CD4-positive, alpha-beta T cell (primary cell): ENCODE results near the gene SHLD1. TPM values are rescaled to one million over a fixed set of nuclear protein-coding genes. Genes with fewer than 3 reads are reported as not detected.

Experiments used
- ATAC-seq: fragments of 200-7000 bp; cut with Tn5 transposase; one replicate; pipeline ENCODE4 v1.10.0; 2022; ENCODE audit warnings: mild to moderate bottlenecking; ENCODE audit not compliant: poor library complexity
- CTCF ChIA-PET: fragments of 350-600 bp; sonication (Branson Sonifier 250); formaldehyde crosslinking; loops from one replicate; lab custom pipeline; 2021; ENCODE audit warnings: antibody characterized with exemption, inconsistent platforms; lab: Charles Lee
- POLR2A ChIA-PET: fragments of 350-600 bp; sonication (Branson Sonifier 250); formaldehyde crosslinking; loops from one replicate; lab custom pipeline; 2021; ENCODE audit warnings: antibody characterized with exemption, inconsistent platforms; lab: Charles Lee
- DNase-seq, 14 experiments: peaks; one replicate each; pipeline ENCODE4 v3.0.0-alpha.2; 2013 to 2020; ENCODE audit warnings: mixed read lengths in 2 of 14
- H3K27ac ChIP-seq, 2 donors: one replicate each; pipeline versions ENCODE4 v1.5.1 to v1.7.0; 2013; ENCODE audit warnings: low read length in 2 of 2, low read depth in 1 of 2, mild to moderate bottlenecking in 1 of 2
- H3K27me3 ChIP-seq, 2 experiments: 1 replicate in 1 of 2; 2 replicates in 1 of 2; pipeline versions ENCODE4 v1.6.1 to v1.7.0; 2013; ENCODE audit warnings: low read length in 2 of 2, control low read depth in 1 of 2, mild to moderate bottlenecking in 1 of 2, moderate library complexity in 1 of 2; ENCODE audit not compliant: insufficient read depth in 2 of 2, control insufficient read depth in 1 of 2
- H3K36me3 ChIP-seq: one replicate; pipeline ENCODE4 v1.6.1; 2013; ENCODE audit warnings: low read length, control low read depth; ENCODE audit not compliant: insufficient read depth
- H3K4me1 ChIP-seq: one replicate; pipeline ENCODE4 v1.6.1; 2013; ENCODE audit warnings: low read length, control low read depth; ENCODE audit not compliant: insufficient read depth
- H3K4me3 ChIP-seq: one replicate; pipeline ENCODE4 v1.5.1; 2013; ENCODE audit warnings: mild to moderate bottlenecking, low read length, moderate library complexity
- H3K9me3 ChIP-seq, 2 experiments: 1 replicate in 1 of 2; 2 replicates in 1 of 2; pipeline versions ENCODE4 v1.6.1 to v1.7.0; 2013; ENCODE audit warnings: low read length in 2 of 2, mild to moderate bottlenecking in 2 of 2, control low read depth in 1 of 2, moderate library complexity in 1 of 2; ENCODE audit not compliant: control insufficient read depth in 1 of 2, insufficient read depth in 1 of 2
- H3K27ac Mint-ChIP-seq: one replicate; pipeline ENCODE4 v1.8.0; 2020; ENCODE audit warnings: mixed read lengths
- H3K27me3 Mint-ChIP-seq: one replicate; pipeline ENCODE4 v1.8.0; 2021; ENCODE audit warnings: mixed read lengths
- H3K36me3 Mint-ChIP-seq: one replicate; pipeline ENCODE4 v1.8.0; 2021; ENCODE audit warnings: low read depth, mixed read lengths
- H3K4me1 Mint-ChIP-seq: one replicate; pipeline ENCODE4 v1.8.0; 2021; ENCODE audit warnings: low read depth, mixed read lengths
- H3K4me3 Mint-ChIP-seq: one replicate; pipeline ENCODE4 v1.8.0; 2020; ENCODE audit warnings: mild to moderate bottlenecking, mixed read lengths
- H3K9me3 Mint-ChIP-seq: one replicate; pipeline ENCODE4 v1.8.0; 2020; ENCODE audit warnings: mixed read lengths
- intact Hi-C, 2 experiments: fragments of 100-400 bp; cut with DNase I in 1 of 2; cut with micrococcal nuclease in 1 of 2; formaldehyde crosslinking; loops; one replicate each; pipeline versions ENCODE4 v1.15.1 to v1.9.0; 2023 to 2025; cut with DNase I, micrococcal nuclease
- total RNA-seq, 174 experiments: library from RNA in 2 of 174; stranded (reverse) in 2 of 174; gene quantifications; one replicate each; pipeline ENCODE4 v1.2.3 and lab custom pipeline; 2021 to 2026
- TF ChIP-seq, protein P1 (sequence below): fragments of 200-600 bp; IDR thresholded peaks from one replicate; pipeline ENCODE4 v1.8.0; 2022; ENCODE audit warnings: antibody characterized with exemption, mild to moderate bottlenecking

SHLD1 gene
- total RNA-seq, 2 experiments from 2014 or later, result 7.0 to 7.3 TPM

DNA sequence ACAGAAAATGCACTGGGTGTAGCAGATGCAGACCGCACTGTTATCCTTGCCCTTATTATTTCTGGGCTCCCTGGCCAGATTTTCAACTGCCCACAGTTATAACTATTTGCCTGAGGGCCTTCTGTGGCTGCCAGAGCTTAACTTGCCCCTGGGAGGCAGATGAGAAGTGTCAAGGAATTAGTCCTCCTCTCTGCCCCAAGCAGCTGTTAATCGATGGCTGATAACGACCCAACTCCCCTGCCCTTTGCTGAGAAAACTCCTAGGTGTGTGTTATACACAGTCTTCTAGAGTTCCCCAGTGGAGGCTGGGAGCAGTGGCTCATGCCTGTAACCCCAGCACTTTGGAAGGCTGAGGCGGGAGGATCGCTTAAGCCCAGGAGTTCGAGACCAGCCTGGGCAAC lies 44.4 kb upstream of the SHLD1 start:
- no peaks in the 10 kb centered on the region for H3K36me3 Mint-ChIP-seq
- intact Hi-C loops, result loop anchor here in 1 of 2 experiments (5.0 kb wide), 1 partner anchor 49 kb away; no protein-coding TSS in a partner anchor
- H3K4me3 ChIP-seq, result no peak overlapping the region
- ATAC-seq (no peak), DNase-seq (no peak)
- no peaks in the 10 kb centered on the region for H3K27me3 ChIP-seq
- no peak overlapping the region for H3K4me3 Mint-ChIP-seq
- H3K4me1 Mint-ChIP-seq, result no peaks in the 10 kb centered on the region
- no peak overlapping the region for H3K27ac ChIP-seq
- ChIA-PET CTCF (no interaction called here), POLR2A (interaction anchor here (2.5 kb wide), 1 partner anchor 9 kb away, joined by 8 read pairs; no protein-coding TSS in a partner anchor)
- H3K4me1 ChIP-seq, result no peaks in the 10 kb centered on the region
- H3K27ac Mint-ChIP-seq, result no peak overlapping the region
- no peaks in the 10 kb centered on the region for H3K9me3 ChIP-seq
- no peaks in the 10 kb centered on the region for H3K27me3 Mint-ChIP-seq
- H3K9me3 Mint-ChIP-seq, result no peaks in the 10 kb centered on the region
- H3K36me3 ChIP-seq, result no peaks in the 10 kb centered on the region
- TF ChIP-seq, protein P1, sequence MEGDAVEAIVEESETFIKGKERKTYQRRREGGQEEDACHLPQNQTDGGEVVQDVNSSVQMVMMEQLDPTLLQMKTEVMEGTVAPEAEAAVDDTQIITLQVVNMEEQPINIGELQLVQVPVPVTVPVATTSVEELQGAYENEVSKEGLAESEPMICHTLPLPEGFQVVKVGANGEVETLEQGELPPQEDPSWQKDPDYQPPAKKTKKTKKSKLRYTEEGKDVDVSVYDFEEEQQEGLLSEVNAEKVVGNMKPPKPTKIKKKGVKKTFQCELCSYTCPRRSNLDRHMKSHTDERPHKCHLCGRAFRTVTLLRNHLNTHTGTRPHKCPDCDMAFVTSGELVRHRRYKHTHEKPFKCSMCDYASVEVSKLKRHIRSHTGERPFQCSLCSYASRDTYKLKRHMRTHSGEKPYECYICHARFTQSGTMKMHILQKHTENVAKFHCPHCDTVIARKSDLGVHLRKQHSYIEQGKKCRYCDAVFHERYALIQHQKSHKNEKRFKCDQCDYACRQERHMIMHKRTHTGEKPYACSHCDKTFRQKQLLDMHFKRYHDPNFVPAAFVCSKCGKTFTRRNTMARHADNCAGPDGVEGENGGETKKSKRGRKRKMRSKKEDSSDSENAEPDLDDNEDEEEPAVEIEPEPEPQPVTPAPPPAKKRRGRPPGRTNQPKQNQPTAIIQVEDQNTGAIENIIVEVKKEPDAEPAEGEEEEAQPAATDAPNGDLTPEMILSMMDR, result no peak

DNA sequence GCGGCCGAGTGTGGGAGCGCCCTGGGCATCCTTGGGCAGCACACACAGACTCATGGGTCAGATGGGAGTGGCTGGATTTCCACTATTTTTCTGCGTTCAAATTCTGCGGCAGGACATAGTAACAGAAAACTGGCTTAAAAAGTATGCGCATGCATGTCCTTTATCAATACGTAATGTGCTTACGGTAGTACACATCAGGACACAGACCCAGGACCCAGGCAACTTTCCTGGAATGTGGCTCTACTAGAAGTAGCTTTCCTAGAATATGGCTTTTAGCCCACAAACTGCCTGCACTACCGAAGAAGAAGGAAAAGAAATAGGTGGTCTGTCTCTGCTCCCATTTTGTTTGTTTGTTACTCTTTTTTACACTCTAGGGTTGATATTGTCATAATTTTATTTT lies 43.4 kb upstream of the SHLD1 start:
- Mint-ChIP-seq H3K27ac (no peak overlapping the region), H3K4me3 (no peak overlapping the region), H3K9me3 (no peaks in the 10 kb centered on the region), H3K36me3 (no peaks in the 10 kb centered on the region), H3K4me1 (no peaks in the 10 kb centered on the region), H3K27me3 (no peaks in the 10 kb centered on the region)
- POLR2A ChIA-PET, result no interaction called here
- no peaks in the 10 kb centered on the region for H3K36me3 ChIP-seq
- no peaks in the 10 kb centered on the region for H3K9me3 ChIP-seq
- intact Hi-C loops, result loop anchor here in 1 of 2 experiments (5.0 kb wide), 1 partner anchor 49 kb away; no protein-coding TSS in a partner anchor
- H3K4me3 ChIP-seq, result no peak overlapping the region
- no peak overlapping the region for H3K27ac ChIP-seq
- ATAC-seq (no peak), DNase-seq (no peak)
- TF ChIP-seq, protein P1, result no peak
- H3K27me3 ChIP-seq, result no peaks in the 10 kb centered on the region
- H3K4me1 ChIP-seq, result no peaks in the 10 kb centered on the region
- CTCF ChIA-PET, result no interaction called here

DNA sequence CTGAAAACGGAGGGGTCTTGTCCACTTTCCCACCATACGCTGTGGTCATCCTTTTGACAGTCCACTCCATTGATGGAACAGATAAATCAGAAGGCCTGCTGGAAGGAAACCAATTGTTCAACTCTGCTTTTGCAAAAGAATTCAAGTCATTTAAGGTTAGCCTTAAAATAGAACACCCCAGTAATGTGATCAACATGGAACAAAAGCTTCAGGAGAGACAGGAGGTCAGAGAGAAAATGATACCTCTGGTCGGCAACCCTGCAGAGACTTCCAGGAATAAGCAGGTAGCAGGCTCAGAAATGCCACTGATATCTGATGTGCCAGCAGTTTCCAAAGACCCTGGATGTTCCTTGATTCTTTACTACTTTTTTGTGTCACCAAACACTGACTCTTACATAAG lies 39.6 kb upstream of the SHLD1 start:
- Mint-ChIP-seq H3K36me3 (no peaks in the 10 kb centered on the region), H3K27me3 (no peaks in the 10 kb centered on the region), H3K27ac (no peak overlapping the region), H3K4me1 (peaks cover 25% of the 10 kb centered on the region), H3K9me3 (peaks cover 3% of the 10 kb centered on the region), H3K4me3 (no peak overlapping the region)
- Histone ChIP-seq H3K4me1 (peaks cover 25% of the 10 kb centered on the region), H3K27me3 (no peaks in the 10 kb centered on the region), H3K36me3 (no peaks in the 10 kb centered on the region), H3K9me3 (no peaks in the 10 kb centered on the region), H3K4me3 (no peak overlapping the region), H3K27ac (no peak overlapping the region)
- intact Hi-C loops, result loop anchor here (5.0 to 10.0 kb wide), 2 partner anchors 53 to 124 kb away; no protein-coding TSS in a partner anchor
- CTCF ChIA-PET, result interaction anchor here (1.3 to 1.5 kb wide), 2 partner anchors 10 to 78 kb away, joined by 3 read pairs; no protein-coding TSS in a partner anchor
- POLR2A ChIA-PET, result no interaction called here
- TF ChIP-seq, protein P1, result no peak
- no peak for ATAC-seq
- no peak for DNase-seq
